AG04450 (cell line): ENCODE measurements around the gene KCNJ6. TPM values are rescaled to one million over a fixed set of nuclear protein-coding genes. Genes with fewer than 3 reads are reported as not detected.

Source experiments
- CTCF ChIA-PET: fragments of 300-600, 350-600 bp; formaldehyde crosslinking; extraction: SDS; loops from one replicate; lab custom pipeline; 2022; ENCODE audit warnings: antibody characterized with exemption, inconsistent platforms; lab: Charles Lee
- POLR2A ChIA-PET: fragments of 350-600 bp; formaldehyde crosslinking; extraction: SDS; loops from one replicate; lab custom pipeline; 2021; ENCODE audit warnings: antibody characterized with exemption, inconsistent platforms; lab: Yijun Ruan, JAX
- DNase-seq: peaks from one replicate; pipeline ENCODE4 v3.0.0-alpha.2; 2011; ENCODE audit warnings: low read depth, low spot score
- H3K27ac ChIP-seq: one replicate; pipeline ENCODE4 v1.5.1; 2012; ENCODE audit warnings: low read depth, low read length, control low read depth
- H3K27me3 ChIP-seq: one replicate; pipeline ENCODE4 v1.6.0; 2012; ENCODE audit warnings: low read length; ENCODE audit not compliant: control insufficient read depth, insufficient read depth
- H3K4me3 ChIP-seq: 2 replicates; pipeline ENCODE4 v1.5.1; 2011; ENCODE audit warnings: mild to moderate bottlenecking, low read depth, low read length, control low read depth
- H3K9me3 ChIP-seq: 2 replicates; pipeline ENCODE4 v1.5.1; 2012; ENCODE audit warnings: low read length; ENCODE audit not compliant: control insufficient read depth, insufficient read depth
- CTCF ChIP-seq: IDR thresholded peaks from 2 replicates; pipeline ENCODE4 v1.5.1; 2011; ENCODE audit warnings: low read depth, low read length, control low read depth, inconsistent platforms
- polyA plus RNA-seq: library from polyadenylated mRNA; depleted of rRNA; stranded (reverse); fragments of >200 nt; gene quantifications from 2 replicates; pipeline ENCODE4 v1.2.3, GENCODE V29; 2011

The KCNJ6 gene
- polyA plus RNA-seq, 1 experiment: 0.02 TPM

GRCh38 chr21:37742532-37742931 is 173.7 kb downstream of the KCNJ6 start:
- no peak for TF ChIP-seq CTCF
- ChIA-PET POLR2A (no interaction called here), CTCF (no interaction called here)
- Histone ChIP-seq H3K4me3 (no peak overlapping the region), H3K27ac (no peak overlapping the region), H3K9me3 (no peaks in the 10 kb centered on the region), H3K27me3 (peaks cover 15% of the 10 kb centered on the region)
- DNase-seq: no peak

GRCh38 chr21:37742115-37742514 is 174.1 kb downstream of the KCNJ6 start:
- no peak for TF ChIP-seq CTCF
- POLR2A ChIA-PET: no interaction called here
- no peak for DNase-seq
- H3K27me3 ChIP-seq: peaks cover 19% of the 10 kb centered on the region
- H3K4me3 ChIP-seq: no peak overlapping the region
- no peaks in the 10 kb centered on the region for H3K9me3 ChIP-seq
- CTCF ChIA-PET: no interaction called here
- H3K27ac ChIP-seq: no peak overlapping the region

- POLR2A ChIA-PET: no interaction called here
- no peak for TF ChIP-seq CTCF
These were observed 178.3 kb downstream of the KCNJ6 start for GRCh38 chr21:37737996-37738395.

GRCh38 chr21:37737507-37737906 is 178.8 kb downstream of the KCNJ6 start:
- DNase-seq: no peak
- H3K4me3 ChIP-seq: no peak overlapping the region
- TF ChIP-seq CTCF: no peak
- peaks cover 22% of the 10 kb centered on the region for H3K27me3 ChIP-seq
- CTCF ChIA-PET: interaction anchor here (1.5 kb wide), 1 partner anchor 26 kb away, joined by 4 read pairs; no protein-coding TSS in a partner anchor
- POLR2A ChIA-PET: no interaction called here
- no peak overlapping the region for H3K27ac ChIP-seq
- no peaks in the 10 kb centered on the region for H3K9me3 ChIP-seq

More at GRCh38 chr21:37737996-37738395, 178.3 kb downstream of the KCNJ6 start:
- Histone ChIP-seq H3K4me3 (no peak overlapping the region), H3K27ac (no peak overlapping the region), H3K27me3 (peaks cover 19% of the 10 kb centered on the region), H3K9me3 (no peaks in the 10 kb centered on the region)
- no peak for DNase-seq
- CTCF ChIA-PET: interaction anchor here (2.3 kb wide), 1 partner anchor 26 kb away, joined by 9 read pairs; no protein-coding TSS in a partner anchor

- no peak for DNase-seq
- H3K9me3 ChIP-seq: no peaks in the 10 kb centered on the region
- no peak for TF ChIP-seq CTCF
- ChIA-PET POLR2A (no interaction called here), CTCF (interaction anchor here (1.4 kb wide), 1 partner anchor 23 kb away, joined by 4 read pairs; no protein-coding TSS in a partner anchor)
- H3K27me3 ChIP-seq: peaks cover 23% of the 10 kb centered on the region
- H3K27ac ChIP-seq: no peak overlapping the region
- H3K4me3 ChIP-seq: no peak overlapping the region
These were observed 181.4 kb downstream of the KCNJ6 start for GRCh38 chr21:37734846-37735245.
